GM18907 (cell line): Measurements from ENCODE around the gene FBXW5.

Source experiments
- ATAC-seq: cut with Tn5 transposase; IDR thresholded peaks from one replicate; pipeline ENCODE4 v1.9.1; 2021; ENCODE audit warnings: mild to moderate bottlenecking, moderate library complexity; ENCODE audit not compliant: unreplicated experiment

Gene FBXW5

DNA sequence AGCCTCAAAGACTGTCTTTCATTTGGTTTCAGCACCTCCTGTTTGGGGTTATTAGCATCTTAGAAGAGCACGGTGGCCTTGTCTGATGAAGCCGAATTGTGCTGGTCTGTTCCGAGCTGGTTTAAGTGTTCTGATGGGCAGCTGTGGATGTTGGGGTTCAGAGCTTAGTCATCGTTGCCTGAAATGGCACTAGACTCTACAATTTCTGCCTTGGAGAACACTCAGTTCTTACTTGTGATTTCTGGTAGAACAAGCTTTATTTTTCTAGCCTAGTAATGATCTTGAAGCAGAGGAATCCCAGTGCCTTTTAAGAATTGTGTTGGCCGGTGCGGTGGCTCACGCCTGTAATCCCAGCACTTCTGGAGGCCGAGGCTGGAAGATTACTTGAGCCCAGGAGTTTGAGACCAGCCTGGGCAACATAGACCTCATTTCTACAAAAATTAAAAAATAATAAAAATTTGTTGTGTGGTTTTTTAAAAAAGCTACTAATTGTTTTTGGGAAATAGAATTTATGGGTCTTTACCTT, 7.8 kb downstream of the FBXW5 start:
- no peak for ATAC-seq

DNA sequence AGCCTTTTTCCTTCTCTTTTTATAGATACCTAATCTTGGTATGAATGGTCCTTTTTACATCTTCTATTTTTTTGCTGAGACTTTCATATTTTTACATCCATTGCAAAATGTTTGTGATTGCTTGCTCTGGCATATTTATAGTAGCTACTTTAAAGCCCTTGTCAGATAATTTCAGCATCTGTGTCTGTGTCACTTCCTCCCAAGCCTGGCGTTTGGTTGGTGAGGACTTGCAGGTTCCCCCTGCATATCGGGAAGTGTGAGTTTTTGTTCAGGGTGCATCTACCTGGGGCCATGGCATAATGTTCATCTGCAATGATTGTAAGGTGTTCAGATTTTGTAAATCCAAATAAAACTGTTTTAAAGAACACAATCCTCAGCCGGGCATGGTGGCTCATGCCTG, 8.9 kb downstream of the FBXW5 start:
- no peak for ATAC-seq

DNA sequence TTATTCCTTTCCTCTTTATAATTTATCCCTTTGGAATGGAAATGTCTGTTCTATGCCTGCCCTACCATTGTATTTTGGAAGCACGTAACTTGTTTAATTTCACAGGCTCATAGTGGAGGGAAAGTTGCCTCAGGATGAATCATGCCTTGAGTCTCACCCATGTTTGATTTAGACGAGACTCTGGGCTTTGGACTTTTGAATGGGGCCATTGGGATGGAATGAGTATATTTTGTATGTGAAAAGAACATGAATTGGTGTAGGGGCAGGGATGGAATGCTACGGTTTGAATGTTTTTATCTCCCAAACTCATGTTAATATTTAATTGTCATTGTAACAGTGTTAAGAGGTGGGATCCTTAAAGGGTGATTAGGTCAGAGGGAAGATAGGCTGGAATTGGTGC, 10.3 kb downstream of the FBXW5 start:
- no peak for ATAC-seq

DNA sequence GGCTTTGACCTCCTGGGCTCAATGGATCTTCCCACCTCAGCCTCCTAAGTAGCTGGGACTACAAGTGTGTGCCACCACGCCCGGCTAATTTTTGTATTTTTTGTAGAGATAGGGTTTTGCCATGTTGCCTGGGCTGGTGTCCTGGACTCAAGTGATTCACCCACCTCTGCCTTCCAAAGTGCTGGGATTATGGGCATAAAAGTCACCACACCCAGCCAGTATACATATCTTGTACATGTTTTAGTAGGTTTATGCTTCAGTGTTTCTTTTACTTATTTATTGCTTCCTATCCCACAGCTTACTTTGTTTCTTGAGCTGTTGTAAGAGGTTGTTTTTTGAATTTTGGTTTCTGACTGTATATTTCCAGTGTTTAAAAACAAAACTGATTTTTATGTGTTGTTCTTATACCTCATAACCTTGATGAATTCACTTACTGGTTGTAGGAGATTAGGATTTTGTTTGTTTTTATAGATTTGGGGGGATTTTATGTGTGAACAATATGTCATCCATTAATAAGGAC, 12.9 kb downstream of the FBXW5 start:
- ATAC-seq = no peak

DNA sequence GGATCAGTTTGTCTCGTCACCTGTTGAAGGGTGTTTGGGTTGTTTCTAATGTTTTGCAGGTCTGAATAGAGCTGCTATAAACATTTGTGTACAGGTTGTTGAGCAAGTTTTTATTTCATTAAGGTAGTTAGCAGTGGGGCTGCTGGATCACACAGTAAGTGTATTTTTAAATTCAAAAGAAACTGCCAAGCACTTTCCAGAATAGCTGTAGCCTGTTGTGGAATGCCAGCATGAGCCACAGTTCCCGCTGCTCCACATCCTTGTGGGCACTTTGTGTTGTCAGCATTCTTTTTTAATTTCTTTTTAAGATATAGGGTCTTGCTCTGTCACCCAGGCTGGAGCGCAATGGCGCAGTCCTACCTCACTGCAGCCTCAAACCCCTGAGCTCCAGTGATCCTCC, 14.5 kb downstream of the FBXW5 start:
- no peak for ATAC-seq

DNA sequence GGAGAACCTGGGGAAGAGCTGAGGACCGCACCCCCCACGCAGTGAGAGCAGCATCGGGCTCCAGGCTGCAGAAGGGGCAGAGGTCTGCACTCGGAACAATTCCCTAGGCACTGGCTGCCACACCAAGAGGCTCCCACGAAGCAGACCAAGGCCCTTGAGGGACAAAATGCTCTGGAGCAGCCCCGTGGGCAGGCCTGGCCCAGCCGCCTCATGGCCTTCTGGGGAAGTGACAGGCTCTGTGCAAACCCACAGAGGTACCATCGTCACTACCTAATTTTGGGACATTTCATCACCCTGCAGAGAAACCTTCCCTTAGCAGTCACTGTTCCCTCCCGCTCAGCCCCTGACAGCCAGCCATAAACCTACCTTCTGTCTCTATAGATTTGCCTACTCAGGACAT, 15.9 kb downstream of the FBXW5 start:
- ATAC-seq = no peak

DNA sequence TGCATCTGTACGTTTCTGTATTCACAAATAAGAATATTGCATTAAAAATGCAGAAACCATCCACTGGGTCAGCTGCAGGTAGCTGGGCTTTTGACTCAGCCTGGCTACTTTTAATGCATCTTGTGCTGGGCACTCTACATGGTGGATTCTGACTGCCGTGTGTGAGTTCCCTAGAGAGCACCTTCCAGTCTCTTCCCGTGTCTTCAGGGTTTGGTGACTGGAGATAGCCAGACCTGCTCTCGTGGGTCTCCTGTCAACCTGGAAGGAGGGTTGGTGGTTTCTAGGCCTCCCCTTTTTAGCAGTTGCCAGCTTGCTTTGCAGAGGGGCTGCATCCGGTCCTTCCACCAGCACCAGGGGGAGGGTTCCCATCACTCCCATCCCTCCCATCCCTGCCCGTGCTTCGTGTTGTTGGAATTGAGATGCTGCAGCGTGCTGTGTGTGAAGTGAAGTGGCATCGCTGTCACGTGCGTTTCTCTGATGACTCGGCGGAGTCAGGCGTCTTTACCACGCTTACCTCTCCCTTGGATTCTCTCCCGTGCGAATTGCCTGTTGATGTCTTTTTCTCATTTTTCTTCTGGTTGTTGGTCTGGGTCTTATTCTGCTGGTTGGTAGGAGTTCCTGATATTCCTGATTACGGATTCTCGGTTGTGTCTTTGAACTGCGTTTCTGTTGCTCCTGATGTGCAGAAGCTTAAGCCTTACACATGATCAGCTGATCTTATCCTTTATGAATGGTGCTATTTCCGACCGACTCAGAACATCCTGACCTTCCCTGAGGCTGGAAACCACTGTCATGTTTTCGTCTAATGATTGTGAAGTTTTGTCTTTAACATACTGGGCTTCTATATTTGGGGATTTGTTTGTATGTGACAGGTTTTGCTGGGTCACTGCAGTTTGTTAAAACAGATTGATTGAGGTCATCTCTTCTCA, 16.9 kb downstream of the FBXW5 start:
- ATAC-seq = no peak

DNA sequence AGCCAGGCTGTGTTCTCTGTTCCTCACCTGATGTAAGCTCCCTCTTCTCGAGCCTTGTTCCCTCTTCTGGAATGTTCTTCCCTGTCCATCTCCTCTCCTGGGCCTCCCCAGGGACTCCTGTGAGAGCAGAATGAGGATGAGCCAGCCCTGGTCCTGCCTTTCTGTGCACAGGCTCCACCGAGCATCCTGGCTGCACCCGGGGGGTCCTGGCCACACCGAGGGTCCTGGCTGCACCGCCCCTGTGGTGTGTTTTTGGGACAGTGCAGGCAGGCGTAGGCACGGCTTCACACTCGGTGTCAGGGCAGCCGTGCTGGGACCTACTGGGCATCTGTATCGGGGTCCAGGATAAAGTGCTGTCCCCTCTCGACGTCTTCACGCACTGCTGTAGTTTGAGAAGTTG, 17.8 kb downstream of the FBXW5 start:
- no peak for ATAC-seq

DNA sequence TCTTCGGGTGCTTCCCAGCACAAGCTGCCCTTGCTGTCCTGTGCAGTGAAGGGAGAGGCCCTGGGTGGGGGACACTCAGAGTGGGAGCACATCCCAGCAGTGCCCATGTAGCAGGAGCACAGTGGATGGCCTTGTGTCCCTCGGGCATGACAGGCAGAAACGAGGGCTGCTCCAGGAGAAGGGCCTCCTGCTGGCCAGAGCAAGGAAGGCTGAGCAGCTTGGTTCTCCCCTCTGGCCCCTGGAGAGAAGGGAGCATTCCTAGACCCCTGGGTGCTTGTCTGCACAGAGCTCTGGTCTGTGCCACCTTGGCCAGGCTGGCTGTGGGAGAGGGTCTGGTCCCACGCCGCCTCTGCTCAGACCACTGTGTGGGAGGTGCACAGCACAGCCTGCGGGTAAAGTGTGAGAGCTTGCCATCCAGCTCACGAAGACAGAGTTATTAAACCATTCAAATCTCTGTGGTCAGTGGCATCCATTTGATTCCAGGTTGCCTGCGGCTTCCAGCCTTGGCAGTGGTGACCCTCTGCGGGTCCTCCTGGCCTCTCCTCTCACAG, 18.3 kb downstream of the FBXW5 start:
- no peak for ATAC-seq

DNA sequence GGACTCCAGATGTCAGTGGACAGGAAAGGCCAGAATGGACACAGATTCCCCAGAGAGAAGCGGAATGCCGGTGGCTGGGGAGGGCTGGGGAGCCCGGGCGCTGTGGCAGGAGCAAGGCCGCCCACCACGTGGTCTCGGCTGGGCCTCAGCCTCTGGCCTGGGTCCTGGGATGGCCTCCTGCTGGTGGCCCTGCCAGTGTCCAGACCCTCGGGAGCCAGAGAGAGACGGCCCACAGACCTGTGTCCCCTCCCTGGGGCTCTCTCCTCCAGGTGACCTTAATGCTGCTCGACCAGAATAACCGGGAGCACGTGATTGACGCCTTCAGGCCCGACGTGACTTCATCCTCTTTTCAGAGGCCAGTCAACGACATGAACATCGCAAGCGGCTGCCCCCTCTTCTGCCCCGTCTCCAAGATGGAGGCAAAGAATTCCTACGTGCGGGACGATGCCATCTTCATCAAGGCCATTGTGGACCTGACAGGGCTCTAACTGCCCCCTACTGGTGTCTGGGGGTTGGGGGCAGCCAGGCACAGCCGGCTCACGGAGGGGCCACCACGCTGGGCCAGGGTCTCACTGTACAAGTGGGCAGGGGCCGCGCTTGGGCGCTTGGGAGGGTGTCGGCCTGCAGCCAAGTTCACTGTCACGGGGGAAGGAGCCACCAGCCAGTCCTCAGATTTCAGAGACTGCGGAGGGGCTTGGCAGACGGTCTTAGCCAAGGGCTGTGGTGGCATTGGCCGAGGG, 19.0 kb downstream of the FBXW5 start:
- no peak for ATAC-seq

DNA sequence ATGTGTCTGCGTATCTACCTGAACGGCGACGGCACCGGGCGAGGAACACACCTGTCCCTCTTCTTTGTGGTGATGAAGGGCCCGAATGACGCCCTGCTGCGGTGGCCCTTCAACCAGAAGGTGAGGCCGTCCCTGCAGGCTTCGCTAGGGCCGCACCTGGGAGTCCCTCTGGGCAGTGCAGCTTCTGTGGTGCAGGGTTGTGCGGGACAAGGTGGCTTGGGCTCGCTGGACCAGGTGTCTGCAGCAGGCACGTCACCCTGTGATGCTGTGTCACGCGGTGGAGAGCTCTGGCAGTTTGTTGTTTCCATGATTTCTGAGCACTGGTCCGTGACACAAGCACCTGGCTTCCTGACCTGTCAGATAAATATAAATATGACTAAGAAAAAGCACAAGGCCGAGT, 20.7 kb downstream of the FBXW5 start:
- ATAC-seq = no peak

DNA sequence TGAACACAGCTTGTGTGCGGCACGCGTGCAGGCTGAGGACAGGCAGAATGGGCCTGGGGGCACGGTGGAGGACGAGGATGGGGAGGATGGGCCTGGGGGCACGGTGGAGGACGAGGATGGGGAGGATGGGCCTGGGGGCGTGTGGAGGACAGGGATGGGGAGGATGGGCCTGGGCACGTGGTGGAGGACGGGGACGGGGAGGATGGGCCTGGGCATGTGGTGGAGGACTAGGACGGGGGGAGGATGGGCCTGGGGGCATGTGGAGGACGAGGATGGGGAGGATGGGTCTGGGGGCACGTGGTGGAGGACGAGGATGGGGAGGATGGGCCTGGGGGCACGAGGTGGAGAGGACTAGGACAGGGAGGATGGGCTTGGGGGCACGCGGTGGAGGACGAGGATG, 22.0 kb downstream of the FBXW5 start:
- no peak for ATAC-seq

DNA sequence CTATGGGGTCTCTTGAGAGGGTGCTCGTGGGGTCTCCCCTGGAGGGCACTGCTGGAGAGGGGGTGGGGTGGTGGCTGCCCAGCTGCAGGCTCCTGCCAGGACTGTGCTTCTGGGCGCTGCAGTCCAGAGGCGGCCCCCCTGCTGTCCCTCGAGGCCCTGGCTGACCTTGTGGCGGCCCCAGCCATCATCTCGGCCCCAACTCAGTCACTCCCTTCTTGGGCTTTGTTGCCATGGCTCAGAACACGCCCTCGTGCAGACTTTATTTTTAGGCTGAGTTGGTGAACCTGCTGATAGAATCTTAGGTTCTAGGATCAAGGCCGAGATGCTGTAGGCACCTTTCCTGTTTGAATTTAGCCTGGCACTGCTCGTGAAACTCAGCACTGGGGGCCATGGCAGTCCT, 22.8 kb downstream of the FBXW5 start:
- no peak for ATAC-seq

DNA sequence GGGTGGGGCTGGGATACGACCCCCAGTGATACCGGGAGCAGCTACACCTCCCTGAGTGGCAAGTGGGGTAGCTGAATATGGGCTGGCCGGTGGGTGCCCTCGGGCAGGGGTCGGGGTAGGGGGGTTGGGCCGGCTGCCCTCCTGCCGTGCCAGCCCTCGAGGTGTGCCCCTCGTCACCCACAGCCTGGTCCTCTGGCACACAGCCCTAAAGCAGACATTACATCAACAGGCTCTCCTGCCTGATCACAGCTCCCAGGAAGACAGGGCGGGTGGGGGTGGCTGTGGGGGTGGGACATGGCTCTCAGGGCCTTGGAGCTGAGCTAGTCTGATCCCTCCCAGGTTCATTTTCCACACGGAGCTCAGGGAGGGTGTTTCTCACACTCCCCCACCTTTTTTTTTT, 23.2 kb downstream of the FBXW5 start:
- no peak for ATAC-seq

DNA sequence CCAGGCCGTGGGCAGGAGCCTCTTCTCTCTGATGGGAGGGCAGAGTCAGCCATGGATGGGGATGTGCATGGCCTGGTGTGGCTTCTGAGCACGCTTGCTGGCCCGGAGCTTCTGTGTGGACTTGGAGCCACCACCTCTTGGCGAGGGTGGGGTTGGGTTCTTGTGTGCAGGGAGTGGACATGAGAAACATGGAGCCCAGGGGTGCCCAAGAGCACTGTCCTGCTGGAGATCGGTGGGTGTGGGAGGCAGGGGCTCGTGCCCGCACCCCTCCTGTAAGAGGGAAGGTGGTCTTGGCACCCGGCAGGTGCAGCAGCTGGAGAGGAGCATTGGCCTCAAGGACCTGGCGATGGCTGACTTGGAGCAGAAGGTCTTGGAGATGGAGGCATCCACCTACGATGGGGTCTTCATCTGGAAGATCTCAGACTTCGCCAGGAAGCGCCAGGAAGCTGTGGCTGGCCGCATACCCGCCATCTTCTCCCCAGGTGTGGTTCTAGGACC, 23.8 kb downstream of the FBXW5 start:
- ATAC-seq = no peak

DNA sequence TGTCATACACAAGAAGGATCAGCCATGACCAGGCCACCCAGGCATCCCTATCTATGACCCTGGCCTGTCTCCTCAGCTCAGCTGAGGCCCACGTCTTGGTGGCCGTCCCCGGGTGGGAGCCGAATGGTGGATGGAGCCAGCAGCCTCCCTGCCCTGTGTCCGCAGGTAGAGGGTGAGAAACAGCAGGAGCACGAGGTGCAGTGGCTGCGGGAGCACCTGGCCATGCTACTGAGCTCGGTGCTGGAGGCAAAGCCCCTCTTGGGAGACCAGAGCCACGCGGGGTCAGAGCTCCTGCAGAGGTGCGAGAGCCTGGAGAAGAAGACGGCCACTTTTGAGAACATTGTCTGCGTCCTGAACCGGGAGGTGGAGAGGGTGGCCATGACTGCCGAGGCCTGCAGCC, 24.5 kb downstream of the FBXW5 start:
- ATAC-seq = no peak

DNA sequence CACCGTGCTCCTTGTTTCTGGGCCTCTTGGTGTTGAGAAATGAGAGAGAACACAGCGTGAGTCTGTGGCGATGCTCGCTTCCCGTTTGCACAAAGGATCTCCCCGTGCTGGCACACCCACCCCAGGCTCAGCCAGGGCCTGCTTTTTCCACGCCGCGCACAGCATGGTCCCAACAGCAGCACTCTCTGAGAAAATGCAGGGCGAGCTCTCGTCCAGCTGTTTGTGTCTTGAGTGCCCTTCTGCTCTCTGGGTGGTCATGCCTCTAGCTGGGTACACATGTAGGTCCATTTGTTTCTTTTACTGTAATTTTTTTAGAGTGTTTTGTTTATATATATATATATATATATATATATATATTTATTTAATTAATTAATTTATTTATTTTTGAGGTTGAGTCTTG, 26.6 kb downstream of the FBXW5 start:
- no peak for ATAC-seq

DNA sequence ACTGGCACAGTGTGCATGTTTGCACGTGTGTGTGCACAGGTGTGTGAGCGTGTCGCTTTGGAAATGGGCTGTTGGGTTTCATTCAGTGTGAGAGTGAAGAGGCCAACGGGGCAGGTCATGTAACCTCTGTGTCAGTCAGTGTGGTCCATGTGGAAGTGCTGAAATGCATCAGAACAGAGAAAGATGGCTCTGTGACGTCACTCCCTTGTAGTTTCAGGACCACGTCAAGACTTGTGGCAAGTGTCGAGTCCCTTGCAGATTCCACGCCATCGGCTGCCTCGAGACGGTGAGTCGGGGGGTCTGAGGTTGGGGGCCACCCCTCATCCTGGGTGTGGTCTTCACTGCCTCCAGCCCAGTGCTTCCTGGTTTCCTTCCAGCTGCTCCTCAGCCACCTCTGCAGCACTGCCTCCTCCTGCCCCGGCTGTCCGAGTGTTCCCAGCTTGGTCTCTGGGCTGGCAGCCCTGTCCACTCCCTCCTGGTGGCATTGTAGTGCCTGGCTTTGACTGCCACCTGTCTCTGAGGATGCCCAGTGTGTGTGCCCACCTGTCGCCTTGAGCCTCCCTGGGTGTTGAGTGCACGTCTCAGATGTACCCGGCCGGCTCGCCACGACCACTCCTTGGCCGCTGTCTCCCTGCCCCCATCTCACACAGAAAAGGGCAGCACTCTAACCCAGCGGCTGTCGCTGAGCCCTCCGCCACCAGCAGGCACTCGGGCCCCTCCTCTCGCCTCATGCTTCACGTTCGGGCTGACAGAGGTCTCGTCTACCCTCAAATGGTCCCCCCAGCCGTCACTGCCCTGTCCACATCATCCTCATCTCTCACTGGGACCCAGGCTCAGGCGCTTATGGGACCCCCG, 28.0 kb downstream of the FBXW5 start:
- no peak for ATAC-seq

DNA sequence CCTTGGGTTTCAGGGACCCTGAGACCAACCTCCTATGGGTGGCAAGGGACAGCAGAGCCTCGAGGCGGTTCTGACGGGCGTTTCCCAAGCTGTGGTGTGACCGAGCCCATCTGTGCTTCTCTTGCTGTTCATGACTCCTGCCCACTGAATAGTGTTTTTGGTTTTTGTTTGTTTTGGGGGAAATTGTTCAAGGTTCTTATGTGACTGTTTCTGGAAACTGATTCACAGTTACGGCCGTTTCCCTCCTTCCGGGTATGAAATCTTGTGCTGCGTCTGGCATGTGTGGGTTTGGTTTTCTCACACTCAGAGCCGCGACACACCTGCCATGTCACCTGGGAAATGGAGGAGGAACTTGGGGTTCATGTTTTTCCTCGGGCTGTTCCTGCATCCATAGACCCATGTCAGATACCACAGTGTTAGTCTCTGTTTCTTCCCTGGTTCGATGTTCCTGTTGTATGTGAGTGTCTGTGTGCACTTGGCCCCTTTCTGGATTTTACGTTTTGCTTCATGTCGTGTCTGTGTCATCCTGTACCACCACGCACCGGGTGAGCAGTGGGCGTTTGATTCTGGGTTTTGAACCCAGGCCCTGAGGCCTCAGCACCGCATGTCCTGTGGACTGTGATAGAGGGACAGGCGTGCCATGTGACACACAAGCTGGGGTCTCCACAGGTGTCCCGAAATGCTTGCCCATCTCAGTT, 28.8 kb downstream of the FBXW5 start:
- ATAC-seq = no peak
